PC-9 (cell line): ENCODE measurements around the gene SNX25. TPM values are rescaled to one million over a fixed set of nuclear protein-coding genes. Genes with fewer than 3 reads are reported as not detected.
A peak's percentile ranks its signal among the peaks of the same experiment; 100 is the strongest.

Source experiments
- BruUV-seq: library from RNA; stranded (reverse); fragments of 400-500 nt; replicated peaks from 2 replicates; lab custom pipeline; 2021; lab: Mats Ljungman, UMichigan
- CTCF ChIA-PET: fragments of 300-600 bp; sonication (Branson Sonifier 250); formaldehyde crosslinking; loops from one replicate; lab custom pipeline; 2022; ENCODE audit warnings: antibody characterized with exemption; lab: Charles Lee
- POLR2A ChIA-PET: fragments of 300-600 bp; sonication (Branson Sonifier 250); formaldehyde crosslinking; loops from one replicate; lab custom pipeline; 2022; ENCODE audit warnings: antibody characterized with exemption; ENCODE audit not compliant: unreplicated experiment; lab: Charles Lee
- DNase-seq, 2 experiments: peaks; one replicate each; pipeline versions ENCODE4 v3.0.0 to v3.0.0-alpha.2; 2015 to 2022; ENCODE audit warnings: mixed read lengths in 1 of 2
- H2AFZ ChIP-seq: fragments of 200-600 bp; sonication (generic); 2 replicates; pipeline ENCODE4 v1.8.1; 2017; ENCODE audit warnings: antibody characterized with exemption
- H3F3A ChIP-seq: fragments of 200-600 bp; sonication (generic); 2 replicates; pipeline ENCODE4 v1.8.1; 2017; ENCODE audit warnings: antibody characterized with exemption, mild to moderate bottlenecking, low read depth; ENCODE audit not compliant: insufficient read depth
- H3K27ac ChIP-seq: fragments of 200-600 bp; sonication (generic); 2 replicates; pipeline ENCODE4 v1.6.1; 2016; ENCODE audit warnings: mixed run types
- H3K27me3 ChIP-seq: fragments of 200-600 bp; sonication (generic); 2 replicates; pipeline ENCODE4 v1.6.1; 2016; ENCODE audit warnings: low read depth, mixed run types; ENCODE audit not compliant: insufficient read depth
- H3K36me3 ChIP-seq: fragments of 200-600 bp; sonication (generic); 2 replicates; pipeline ENCODE4 v1.6.1; 2016; ENCODE audit warnings: low read depth, mixed run types
- H3K4me1 ChIP-seq: fragments of 200-600 bp; sonication (generic); replicated peaks from 2 replicates; pipeline ENCODE4 v1.6.1; 2016; ENCODE audit warnings: mixed run types; ENCODE audit not compliant: insufficient read depth
- H3K4me2 ChIP-seq: fragments of 200-600 bp; sonication (generic); 2 replicates; pipeline ENCODE4 v1.6.1; 2017; ENCODE audit warnings: mixed run types
- H3K4me3 ChIP-seq: fragments of 200-600 bp; sonication (generic); 2 replicates; pipeline ENCODE4 v1.6.1; 2016; ENCODE audit warnings: mixed run types
- H3K79me2 ChIP-seq: fragments of 200-600 bp; sonication (generic); 2 replicates; pipeline ENCODE4 v1.6.1; 2017; ENCODE audit warnings: low read depth, mixed run types
- H3K9me2 ChIP-seq: fragments of 200-600 bp; sonication (generic); 2 replicates; pipeline ENCODE4 v1.8.1; 2017; ENCODE audit warnings: mild to moderate bottlenecking; ENCODE audit not compliant: insufficient read depth
- H3K9me3 ChIP-seq: fragments of 200-600 bp; sonication (generic); 2 replicates; pipeline ENCODE4 v1.8.1; 2016; ENCODE audit warnings: low read depth; ENCODE audit not compliant: insufficient read depth
- H4K20me1 ChIP-seq: fragments of 200-600 bp; sonication (generic); 2 replicates; pipeline ENCODE4 v1.8.1; 2017; ENCODE audit not compliant: insufficient read depth
- CTCF ChIP-seq: fragments of 200-600 bp; sonication (generic); conservative IDR thresholded peaks from 2 replicates; pipeline ENCODE4 v1.6.1; 2017; ENCODE audit warnings: mixed run types, antibody characterized with exemption, mild to moderate bottlenecking, moderate library complexity
- EZH2 ChIP-seq: fragments of 200-600 bp; sonication (generic); IDR thresholded peaks from 2 replicates; pipeline ENCODE4 v1.8.0; 2017; ENCODE audit warnings: antibody characterized with exemption, low read depth
- intact Hi-C: fragments of 100-400 bp; cut with micrococcal nuclease; formaldehyde crosslinking; loops from one replicate; pipeline ENCODE4 v1.10.0; 2022; ENCODE audit not compliant: unreplicated experiment
- total RNA-seq: library from RNA; stranded (reverse); gene quantifications from 2 replicates; pipeline ENCODE4 v1.2.3, GENCODE V29; 2021

The SNX25 gene
- total RNA-seq, 1 experiment from 2014 or later, result 18.0 TPM

GRCh38 chr4:185381288-185382196 lies 172.1 kb downstream of the SNX25 start:
- no peak overlapping the region for H2AFZ ChIP-seq
- no peaks in the 10 kb centered on the region for H3K9me2 ChIP-seq
- TF ChIP-seq CTCF (no peak), EZH2 (no peak)
- no peaks in the 10 kb centered on the region for H3K9me3 ChIP-seq
- no peaks in the 10 kb centered on the region for H3K27me3 ChIP-seq
- no peak overlapping the region for H3K4me2 ChIP-seq
- H3K27ac ChIP-seq, result no peak overlapping the region
- BruUV-seq, result no TSS peak
- H3K4me3 ChIP-seq, result no peak overlapping the region
- no peaks in the 10 kb centered on the region for H4K20me1 ChIP-seq
- no peaks in the 10 kb centered on the region for H3K79me2 ChIP-seq
- peaks cover 9% of the 10 kb centered on the region; the same call in 1 of the 2 replicates for H3F3A ChIP-seq
- intact Hi-C loops, result no loop called here
- DNase-seq, result peak in 1 of 2 experiments; percentile 38
- H3K36me3 ChIP-seq, result no peaks in the 10 kb centered on the region
- POLR2A ChIA-PET, result no interaction called here
- H3K4me1 ChIP-seq, result peaks cover 25% of the 10 kb centered on the region
- CTCF ChIA-PET, result no interaction called here

DNA sequence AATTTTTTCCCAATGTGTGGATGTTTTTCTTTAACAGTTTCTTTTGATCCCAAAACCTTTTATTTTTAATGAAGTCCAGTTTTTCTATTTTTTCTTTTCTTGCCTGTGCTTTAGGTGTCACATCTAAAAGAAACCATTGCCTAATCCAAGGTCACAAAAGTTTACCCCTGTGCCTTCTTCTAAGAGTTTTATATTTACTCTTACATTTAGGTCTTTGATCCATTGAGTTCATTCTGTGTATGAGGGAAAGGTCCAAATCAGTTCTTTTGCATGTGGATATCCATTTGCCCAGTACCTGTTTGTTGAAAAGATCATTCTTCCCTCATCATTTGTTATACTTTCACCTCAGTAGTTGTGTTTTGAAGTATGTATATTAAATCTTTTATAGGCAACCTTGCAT lies 173.4 kb downstream of the SNX25 start:
- no TSS peak for BruUV-seq
- ChIA-PET CTCF (no interaction called here), POLR2A (no interaction called here)

DNA sequence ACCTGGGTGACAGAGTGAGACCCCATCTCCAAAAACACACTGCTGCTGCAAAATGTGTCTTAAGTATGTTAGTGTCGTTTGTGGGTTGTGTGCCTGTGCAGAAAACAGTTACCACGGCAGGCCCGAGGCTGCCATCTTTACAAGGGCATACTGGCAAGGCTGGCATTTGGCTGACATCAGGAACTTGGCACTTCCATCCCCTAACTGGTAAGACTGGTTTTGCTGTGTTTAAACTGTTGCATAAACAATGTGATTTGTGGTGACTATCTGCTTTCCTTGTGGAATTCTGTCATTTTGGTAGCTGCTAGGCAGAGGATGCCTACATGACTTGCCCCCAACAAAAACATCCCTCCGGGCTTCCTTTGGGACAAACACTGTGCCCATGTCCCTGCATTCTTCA lies 174.1 kb downstream of the SNX25 start:
- no peak overlapping the region for H2AFZ ChIP-seq
- H3K36me3 ChIP-seq, result no peaks in the 10 kb centered on the region
- DNase-seq, result peak; percentile 54 to 80
- H3K9me2 ChIP-seq, result no peaks in the 10 kb centered on the region
- CTCF ChIA-PET, result interaction anchor here (0.5 kb wide), 1 partner anchor 11 kb away, joined by 3 read pairs; no protein-coding TSS in a partner anchor
- H3K4me3 ChIP-seq, result peak overlapping the region; percentile 11; the same call in 1 of the 2 replicates
- H3K27me3 ChIP-seq, result no peaks in the 10 kb centered on the region
- no peaks in the 10 kb centered on the region for H3K79me2 ChIP-seq
- 0 out of 2 replicates have a peak overlapping the region, but pooled peaks have one; percentile 26 for H3K27ac ChIP-seq
- peaks cover 25% of the 10 kb centered on the region for H3K4me1 ChIP-seq
- peak overlapping the region; percentile 69 for H3K4me2 ChIP-seq
- no peaks in the 10 kb centered on the region for H4K20me1 ChIP-seq
- H3F3A ChIP-seq, result peaks cover 9% of the 10 kb centered on the region; the same call in 1 of the 2 replicates
- no peaks in the 10 kb centered on the region for H3K9me3 ChIP-seq
- TF ChIP-seq EZH2 (no peak), CTCF (no peak)
- POLR2A ChIA-PET, result interaction anchor here (0.5 kb wide), 1 partner anchor 24 kb away, joined by 4 read pairs; no protein-coding TSS in a partner anchor
- intact Hi-C loops, result no loop called here
- no TSS peak for BruUV-seq

More for the DNA sequence above, 173.4 kb downstream of the SNX25 start:
- Histone ChIP-seq H3K36me3 (no peaks in the 10 kb centered on the region), H4K20me1 (no peaks in the 10 kb centered on the region), H3K4me2 (0 out of 2 replicates have a peak overlapping the region, but pooled peaks have one; percentile 69), H3K27ac (no peak overlapping the region), H3K4me1 (peaks cover 25% of the 10 kb centered on the region), H3K4me3 (no peak overlapping the region), H3F3A (peaks cover 9% of the 10 kb centered on the region; the same call in 1 of the 2 replicates), H2AFZ (no peak overlapping the region), H3K79me2 (no peaks in the 10 kb centered on the region), H3K9me3 (no peaks in the 10 kb centered on the region), H3K9me2 (no peaks in the 10 kb centered on the region), H3K27me3 (no peaks in the 10 kb centered on the region)
- no peak for DNase-seq
- TF ChIP-seq CTCF (no peak), EZH2 (no peak)
- intact Hi-C loops, result no loop called here
